Hepatocyte (in vitro differentiated cells): ENCODE results near the gene GPR132. TPM values are rescaled to one million over a fixed set of nuclear protein-coding genes. Genes with fewer than 3 reads are reported as not detected.
"Not testable (repeated sequence)": the region's sequence is repeated elsewhere in the genome, so short reads cannot be mapped to it uniquely, and the experiment has no call there.

ENCODE experiments used
- DNase-seq: peaks from one replicate; pipeline ENCODE4 v3.0.0-alpha.2; 2016; ENCODE audit warnings: low spot score
- H2AFZ ChIP-seq: fragments of 200-600 bp; sonication (generic); 2 replicates; pipeline ENCODE4 v1.6.0; 2016; ENCODE audit warnings: antibody characterized with exemption, mild to moderate bottlenecking
- H3K27ac ChIP-seq: fragments of 200-600 bp; sonication (generic); 2 replicates; pipeline ENCODE4 v1.5.1; 2016; ENCODE audit warnings: mild to moderate bottlenecking
- H3K27me3 ChIP-seq: fragments of 200-600 bp; sonication (generic); 2 replicates; pipeline ENCODE4 v1.6.1; 2016
- H3K36me3 ChIP-seq: fragments of 200-600 bp; sonication (generic); replicated peaks from 2 replicates; pipeline ENCODE4 v1.5.1; 2016; ENCODE audit warnings: low read depth; ENCODE audit not compliant: insufficient read depth
- H3K4me1 ChIP-seq: fragments of 200-600 bp; sonication (generic); 2 replicates; pipeline ENCODE4 v1.5.1; 2016; ENCODE audit warnings: mild to moderate bottlenecking, moderate library complexity; ENCODE audit not compliant: insufficient read depth
- H3K4me2 ChIP-seq: fragments of 200-600 bp; sonication (generic); 2 replicates; pipeline ENCODE4 v1.6.0; 2016
- H3K4me3 ChIP-seq: fragments of 200-600 bp; sonication (generic); 2 replicates; pipeline ENCODE4 v1.5.1; 2016; ENCODE audit warnings: mild to moderate bottlenecking
- H3K79me2 ChIP-seq: fragments of 200-600 bp; sonication (generic); 2 replicates; pipeline ENCODE4 v1.6.0; 2017; ENCODE audit warnings: mild to moderate bottlenecking
- H3K9me2 ChIP-seq: fragments of 200-600 bp; sonication (generic); replicated peaks from 2 replicates; pipeline ENCODE4 v1.6.0; 2017; ENCODE audit warnings: mild to moderate bottlenecking; ENCODE audit not compliant: insufficient read depth
- H3K9me3 ChIP-seq: fragments of 200-600 bp; sonication (generic); 2 replicates; pipeline ENCODE4 v1.5.1; 2016; ENCODE audit warnings: low read depth, mild to moderate bottlenecking
- H4K20me1 ChIP-seq: fragments of 200-600 bp; sonication (generic); 2 replicates; pipeline ENCODE4 v1.6.0; 2016; ENCODE audit warnings: mild to moderate bottlenecking; ENCODE audit not compliant: insufficient read depth, poor library complexity, severe bottlenecking
- CTCF ChIP-seq: fragments of 200-600 bp; sonication (generic); IDR thresholded peaks from 2 replicates; pipeline ENCODE4 v1.5.1; 2016; ENCODE audit warnings: antibody characterized with exemption, mild to moderate bottlenecking; ENCODE audit not compliant: poor library complexity
- EZH2 ChIP-seq: fragments of 200-600 bp; sonication (generic); IDR thresholded peaks from 2 replicates; pipeline ENCODE4 v1.6.1; 2016; ENCODE audit warnings: antibody characterized with exemption, mild to moderate bottlenecking, borderline replicate concordance
- EZH2phosphoT487 ChIP-seq: fragments of 200-600 bp; sonication (generic); IDR thresholded peaks from one replicate; pipeline ENCODE4 v1.6.1; 2018; ENCODE audit warnings: antibody characterized with exemption, mild to moderate bottlenecking, low read depth, moderate library complexity; ENCODE audit not compliant: unreplicated experiment, severe bottlenecking
- WGBS: methylation state at CpG from one replicate; pipeline ENCODE4 v1.1.6; 2016; ENCODE audit warnings: low lambda C conversion rate; ENCODE audit errors: missing lambda C conversion rate; 5-methylcytosine and 5-hydroxymethylcytosine counted together
- polyA plus RNA-seq: library from polyadenylated mRNA; unstranded; fragments of >200 nt; fragmentation: Nextera tagmentation; extraction: Ambion mirVana; gene quantifications from 2 replicates; pipeline ENCODE4 v1.2.1, GENCODE V29; 2016
- total RNA-seq: library from RNA; depleted of rRNA; stranded (reverse); fragments of >200 nt; gene quantifications from 2 replicates; pipeline ENCODE4 v1.2.3, GENCODE V29; 2014

GPR132 gene
- total and polyA plus RNA-seq, 2 experiments from 2014 or later = 0.41 to 0.83 TPM

- no peaks in the 10 kb centered on the region for H3K27me3 ChIP-seq
- H3K4me2 ChIP-seq = no peak overlapping the region
- H3K27ac ChIP-seq = no peak overlapping the region
- no peaks in the 10 kb centered on the region for H3K36me3 ChIP-seq
- no peak for DNase-seq
- 89% methylated on average over 28 of the region's 28 CpGs for WGBS
- TF ChIP-seq EZH2 (no peak), EZH2phosphoT487 (no peak), CTCF (no peak)
- H3K4me3 ChIP-seq = no peak overlapping the region
- H3K4me1 ChIP-seq = peaks cover 2% of the 10 kb centered on the region
- H2AFZ ChIP-seq = no peak overlapping the region
- no peaks in the 10 kb centered on the region for H3K9me2 ChIP-seq
- no peaks in the 10 kb centered on the region for H3K9me3 ChIP-seq
- no peaks in the 10 kb centered on the region for H4K20me1 ChIP-seq
- H3K79me2 ChIP-seq = no peaks in the 10 kb centered on the region
Measured at GRCh38 chr14:105041841-105042765, 23.1 kb downstream of the GPR132 start.

GRCh38 chr14:105039458-105040205 lies 25.6 kb downstream of the GPR132 start:
- WGBS = 47% methylated on average over 14 of the region's 14 CpGs
- Histone ChIP-seq H3K9me2 (no peaks in the 10 kb centered on the region), H3K27me3 (no peaks in the 10 kb centered on the region), H3K4me3 (no peak overlapping the region), H3K79me2 (no peaks in the 10 kb centered on the region), H3K36me3 (no peaks in the 10 kb centered on the region), H3K9me3 (no peaks in the 10 kb centered on the region), H3K27ac (peak overlapping the region; percentile 38), H2AFZ (peak overlapping the region; percentile 71), H3K4me2 (peak overlapping the region; percentile 53), H3K4me1 (no peaks in the 10 kb centered on the region), H4K20me1 (no peaks in the 10 kb centered on the region)
- no peak for DNase-seq
- TF ChIP-seq CTCF = no peak
- TF ChIP-seq EZH2 = no peak
- TF ChIP-seq EZH2phosphoT487 = no peak

- WGBS = 93% methylated on average over 2 of the region's 2 CpGs
- not testable (repeated sequence) for H3K79me2 ChIP-seq, H3K36me3 ChIP-seq, H4K20me1 ChIP-seq, DNase-seq, H2AFZ ChIP-seq, H3K4me3 ChIP-seq, H3K27ac ChIP-seq, H3K27me3 ChIP-seq, H3K4me1 ChIP-seq, H3K9me3 ChIP-seq, H3K9me2 ChIP-seq, H3K4me2 ChIP-seq
Measured at GRCh38 chr14:105035616-105036015, 29.6 kb downstream of the GPR132 start.

GRCh38 chr14:105034315-105035039 lies 30.8 kb downstream of the GPR132 start:
- Histone ChIP-seq H3K36me3 (no peaks in the 10 kb centered on the region), H3K9me3 (no peaks in the 10 kb centered on the region), H3K27ac (no peak overlapping the region), H3K4me3 (no peak overlapping the region), H2AFZ (no peak overlapping the region), H3K4me2 (no peak overlapping the region), H3K4me1 (no peaks in the 10 kb centered on the region), H3K79me2 (no peaks in the 10 kb centered on the region), H4K20me1 (no peaks in the 10 kb centered on the region), H3K27me3 (no peaks in the 10 kb centered on the region), H3K9me2 (no peaks in the 10 kb centered on the region)
- no peak for DNase-seq
- WGBS = 89% methylated on average over 17 of the region's 17 CpGs
- TF ChIP-seq CTCF (no peak), EZH2 (no peak), EZH2phosphoT487 (no peak)

- peak overlapping the region; percentile 66 for H3K27ac ChIP-seq
- H2AFZ ChIP-seq = peak overlapping the region; percentile 63
- H3K9me2 ChIP-seq = not testable (repeated sequence)
Measured at GRCh38 chr14:105033412-105033900, 31.8 kb downstream of the GPR132 start.

More at GRCh38 chr14:105033412-105033900, 31.8 kb downstream of the GPR132 start:
- H3K27me3 ChIP-seq, DNase-seq, H3K36me3 ChIP-seq, H3K4me3 ChIP-seq, H3K4me1 ChIP-seq, H4K20me1 ChIP-seq, H3K9me3 ChIP-seq, H3K79me2 ChIP-seq: not testable (repeated sequence)
- H3K4me2 ChIP-seq = peak overlapping the region; percentile 70
- WGBS = 49% methylated on average over 18 of the region's 45 CpGs
